ENCODE measurements around the gene FHAD1. TPM values are rescaled to one million over a fixed set of nuclear protein-coding genes. Genes with fewer than 3 reads are reported as not detected.

FHAD1 gene
- total and polyA plus RNA-seq, 2 experiments from 2014 or later: 0.13 to 0.68 TPM

- Histone ChIP-seq H2AFZ (no peak overlapping the region), H4K20me1 (ENCODE audit: insufficient read depth, poor library complexity, severe bottlenecking) (no peaks in the 10 kb centered on the region), H3K79me2 (no peaks in the 10 kb centered on the region), H3K4me1 (ENCODE audit: insufficient read depth) (peaks cover 10% of the 10 kb centered on the region), H3K27ac (no peak overlapping the region), H3K4me2 (no peak overlapping the region), H3K27me3 (no peaks in the 10 kb centered on the region), H3K9me2 (replicated peaks; ENCODE audit: insufficient read depth) (no peaks in the 10 kb centered on the region), H3K4me3 (no peak overlapping the region), H3K9me3 (ENCODE audit: low read depth) (no peaks in the 10 kb centered on the region), H3K36me3 (replicated peaks; ENCODE audit: insufficient read depth, low read depth) (no peaks in the 10 kb centered on the region)
- no peak for DNase-seq (ENCODE audit: low spot score)
- no peak for TF ChIP-seq CTCF (IDR thresholded peaks at IDR 0.05; ENCODE audit: poor library complexity)
- TF ChIP-seq EZH2phosphoT487 (IDR thresholded peaks at IDR 0.05; ENCODE audit: low read depth, severe bottlenecking, unreplicated experiment): no peak
- no peak for TF ChIP-seq EZH2 (IDR thresholded peaks at IDR 0.05; ENCODE audit: borderline replicate concordance)
- 93% methylated on average over 2 of the region's 2 CpGs for WGBS (ENCODE audit: low lambda C conversion rate, missing lambda C conversion rate)
Measured at GRCh38 chr1:15397236-15397635, 150.2 kb downstream of the FHAD1 start.

GRCh38 chr1:15399710-15400109 lies 152.7 kb downstream of the FHAD1 start:
- Histone ChIP-seq H3K36me3 (replicated peaks; ENCODE audit: insufficient read depth, low read depth) (no peaks in the 10 kb centered on the region), H3K79me2 (no peaks in the 10 kb centered on the region), H3K4me2 (no peak overlapping the region), H4K20me1 (ENCODE audit: insufficient read depth, poor library complexity, severe bottlenecking) (no peaks in the 10 kb centered on the region), H3K4me3 (no peak overlapping the region), H3K9me2 (replicated peaks; ENCODE audit: insufficient read depth) (no peaks in the 10 kb centered on the region), H3K27ac (no peak overlapping the region), H2AFZ (no peak overlapping the region), H3K4me1 (ENCODE audit: insufficient read depth) (no peaks in the 10 kb centered on the region), H3K9me3 (ENCODE audit: low read depth) (no peaks in the 10 kb centered on the region), H3K27me3 (no peaks in the 10 kb centered on the region)
- no peak for TF ChIP-seq EZH2phosphoT487 (IDR thresholded peaks at IDR 0.05; ENCODE audit: low read depth, severe bottlenecking, unreplicated experiment)
- TF ChIP-seq CTCF (IDR thresholded peaks at IDR 0.05; ENCODE audit: poor library complexity): no peak
- no peak for DNase-seq (ENCODE audit: low spot score)
- 92% methylated on average over 2 of the region's 2 CpGs for WGBS (ENCODE audit: low lambda C conversion rate, missing lambda C conversion rate)

- H3K9me2 ChIP-seq (replicated peaks; ENCODE audit: insufficient read depth): no peaks in the 10 kb centered on the region
- H2AFZ ChIP-seq: no peak overlapping the region
- H4K20me1 ChIP-seq (ENCODE audit: insufficient read depth, poor library complexity, severe bottlenecking): no peaks in the 10 kb centered on the region
- no peaks in the 10 kb centered on the region for H3K27me3 ChIP-seq
- no peak overlapping the region for H3K4me2 ChIP-seq
- DNase-seq (ENCODE audit: low spot score): no peak
- H3K36me3 ChIP-seq (replicated peaks; ENCODE audit: insufficient read depth, low read depth): no peaks in the 10 kb centered on the region
- no peak overlapping the region for H3K4me3 ChIP-seq
- TF ChIP-seq CTCF (IDR thresholded peaks at IDR 0.05; ENCODE audit: poor library complexity) (no peak), EZH2phosphoT487 (IDR thresholded peaks at IDR 0.05; ENCODE audit: low read depth, severe bottlenecking, unreplicated experiment) (no peak), EZH2 (IDR thresholded peaks at IDR 0.05; ENCODE audit: borderline replicate concordance) (no peak)
- WGBS (ENCODE audit: low lambda C conversion rate, missing lambda C conversion rate): 90% methylated on average over 3 of the region's 3 CpGs
- H3K27ac ChIP-seq: no peak overlapping the region
- no peaks in the 10 kb centered on the region for H3K4me1 ChIP-seq (ENCODE audit: insufficient read depth)
- H3K9me3 ChIP-seq (ENCODE audit: low read depth): no peaks in the 10 kb centered on the region
- no peaks in the 10 kb centered on the region for H3K79me2 ChIP-seq
Measured at GRCh38 chr1:15400627-15401026, 153.6 kb downstream of the FHAD1 start.

Data from hepatocyte (in vitro differentiated cells).